RPMI8226 (cell line): ENCODE measurements around the gene RITA1.

Experiments used
- DNase-seq: peaks from one replicate; pipeline ENCODE4 v3.0.0-alpha.2; 2015

The RITA1 gene

DNA sequence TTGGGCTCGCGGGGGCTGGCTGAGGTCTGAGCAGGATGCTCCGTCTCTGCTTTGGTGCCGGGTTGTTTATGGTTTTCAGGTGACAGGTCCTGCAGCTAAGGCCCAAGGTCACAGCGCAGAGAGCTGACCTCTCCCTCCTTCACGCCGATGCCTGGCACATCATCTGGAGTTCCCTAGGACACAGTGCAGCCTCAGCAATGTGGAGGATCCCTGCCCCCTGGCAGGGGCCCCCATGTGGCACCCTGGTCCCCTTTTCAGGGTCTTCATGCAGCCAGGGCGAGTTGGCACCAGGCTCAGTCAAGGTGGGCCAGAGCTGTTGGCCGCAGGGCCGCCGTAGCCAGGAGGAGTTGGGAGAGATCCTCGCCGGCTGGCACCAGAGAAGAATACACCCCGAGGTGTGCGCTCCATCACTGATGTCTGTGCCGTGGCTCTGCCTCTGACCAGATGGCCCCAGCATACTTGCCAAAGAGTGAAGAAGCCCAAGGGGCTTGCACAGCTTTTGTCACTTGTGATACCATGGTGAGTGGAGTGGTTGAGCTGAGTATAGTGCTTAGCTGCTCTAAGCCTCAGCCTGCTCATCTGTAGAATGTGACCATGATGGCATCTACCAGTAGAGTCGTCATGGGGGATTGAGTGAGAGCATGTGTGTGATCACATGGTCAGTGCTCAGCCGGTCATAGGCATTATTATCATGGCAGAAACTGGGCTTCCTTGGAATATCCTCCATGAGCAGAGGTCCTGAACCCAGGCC lies 46.7 kb downstream of the RITA1 start:
- DNase-seq, result no peak

GRCh38 chr12:113232840-113233585 lies 47.5 kb downstream of the RITA1 start:
- DNase-seq, result no peak

GRCh38 chr12:113233967-113234366 lies 48.4 kb downstream of the RITA1 start:
- no peak for DNase-seq

DNA sequence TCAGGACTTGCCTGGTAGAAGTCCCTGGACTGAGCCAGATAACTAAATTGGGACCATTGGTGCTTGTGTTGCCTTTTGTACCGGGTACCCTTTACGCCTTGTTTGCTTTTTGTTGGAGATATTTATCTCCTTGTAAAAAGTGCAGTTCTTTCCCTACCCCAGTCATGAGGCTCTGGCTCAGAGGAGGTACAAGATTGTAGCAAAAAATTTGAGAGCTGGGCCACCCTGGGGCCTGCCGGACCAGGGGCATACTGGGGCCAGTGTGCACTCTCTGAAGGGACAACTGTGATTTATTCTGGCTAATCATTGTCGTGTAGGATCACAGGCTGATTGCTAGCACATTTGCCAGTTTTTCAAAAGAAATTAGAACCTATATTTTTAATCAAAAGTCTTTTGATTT lies 49.0 kb downstream of the RITA1 start:
- DNase-seq, result no peak

- DNase-seq, result no peak
Measured at GRCh38 chr12:113235976-113236375, 50.5 kb downstream of the RITA1 start.

DNA sequence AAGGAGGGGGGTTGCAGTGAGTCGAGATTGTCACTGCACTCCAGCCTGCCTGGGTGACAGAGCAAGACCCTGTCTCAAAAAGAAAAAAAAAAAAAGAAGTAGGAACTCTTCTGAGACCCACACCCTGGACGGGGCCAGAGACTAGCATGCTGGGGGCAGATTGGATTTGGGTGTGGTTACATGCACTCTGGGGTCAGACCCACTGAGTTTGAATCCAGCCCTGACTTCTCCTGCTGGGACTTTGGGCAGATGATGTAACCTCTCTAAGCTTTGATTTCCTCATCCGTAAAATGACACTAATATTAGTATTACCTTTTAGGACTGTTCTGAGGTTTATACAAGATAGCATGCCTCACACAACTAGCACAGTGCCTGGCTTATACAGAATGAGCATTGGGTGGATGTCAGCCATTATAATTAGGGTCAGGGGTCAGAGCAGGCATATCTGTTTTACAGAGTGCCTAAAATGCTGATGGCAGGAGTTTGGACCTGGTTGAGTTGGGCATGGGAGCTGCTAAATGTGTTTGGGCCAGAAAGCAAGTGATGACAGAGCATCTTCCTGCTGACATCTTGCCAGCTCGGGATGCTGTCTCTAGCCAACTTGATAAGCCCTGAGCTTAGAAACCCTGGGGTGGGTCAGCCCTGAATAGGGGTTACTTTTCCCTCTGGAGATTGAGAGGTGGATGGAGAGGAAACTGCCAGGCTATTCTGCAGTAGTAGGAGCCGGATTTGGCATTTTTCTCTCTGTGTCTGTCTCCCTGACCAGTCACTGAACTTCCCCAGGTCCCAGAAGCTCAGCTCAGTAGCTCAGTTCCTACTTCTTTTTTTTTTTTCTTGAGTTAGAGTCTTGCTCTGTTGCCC lies 51.2 kb downstream of the RITA1 start:
- peak; percentile 34 for DNase-seq

GRCh38 chr12:113237748-113238147 lies 52.2 kb downstream of the RITA1 start:
- DNase-seq, result no peak

GRCh38 chr12:113238309-113238708 lies 52.8 kb downstream of the RITA1 start:
- DNase-seq, result no peak

DNA sequence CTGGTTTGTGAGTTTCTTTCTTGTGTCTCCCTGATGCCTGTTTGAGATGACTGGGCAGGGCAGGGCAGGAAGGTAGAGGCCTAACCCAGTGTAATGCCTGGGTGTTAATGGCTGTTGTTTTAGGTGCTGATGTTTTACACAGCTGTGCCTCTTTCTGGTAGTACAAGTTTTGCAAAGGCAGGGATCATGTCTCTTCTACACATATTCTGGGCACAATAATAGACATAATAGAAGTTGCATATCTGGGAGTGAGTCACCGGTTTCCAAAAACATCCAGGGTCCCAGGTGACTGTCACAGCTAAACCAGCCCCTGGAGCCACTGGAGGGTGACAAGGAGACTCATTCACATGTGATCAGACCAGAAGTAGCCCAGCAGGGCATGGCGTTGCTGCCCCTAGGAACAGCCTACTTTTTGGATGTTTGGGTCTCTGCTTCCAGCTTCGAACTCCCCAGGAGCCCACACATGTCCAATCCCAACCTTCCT lies 53.8 kb downstream of the RITA1 start:
- no peak for DNase-seq

DNA sequence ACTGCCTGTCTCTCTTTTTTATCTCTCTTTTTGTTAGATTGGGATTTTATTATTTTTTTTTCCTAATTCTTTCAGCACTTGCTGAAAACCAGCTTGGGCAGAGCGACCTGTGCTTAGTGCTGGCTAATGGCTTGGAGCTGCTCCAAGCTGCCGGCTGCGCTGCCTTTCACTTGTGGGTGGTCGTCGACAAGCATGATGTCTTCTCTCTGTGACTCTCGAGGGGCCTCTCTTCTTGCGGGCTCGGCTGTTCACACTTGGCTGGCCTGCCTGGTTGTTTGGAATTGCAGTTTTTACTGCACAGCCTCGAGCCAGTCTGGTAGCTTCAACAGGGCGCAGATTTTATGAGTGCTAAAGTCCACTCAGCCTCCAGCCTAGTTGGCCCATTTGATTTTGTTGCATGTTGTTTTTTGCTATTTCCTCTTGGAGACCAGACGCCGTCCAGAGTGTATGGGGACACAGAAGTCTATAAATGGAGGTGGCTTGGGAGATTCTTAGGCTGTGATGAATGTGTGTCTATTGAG lies 54.4 kb downstream of the RITA1 start:
- DNase-seq, result no peak

DNA sequence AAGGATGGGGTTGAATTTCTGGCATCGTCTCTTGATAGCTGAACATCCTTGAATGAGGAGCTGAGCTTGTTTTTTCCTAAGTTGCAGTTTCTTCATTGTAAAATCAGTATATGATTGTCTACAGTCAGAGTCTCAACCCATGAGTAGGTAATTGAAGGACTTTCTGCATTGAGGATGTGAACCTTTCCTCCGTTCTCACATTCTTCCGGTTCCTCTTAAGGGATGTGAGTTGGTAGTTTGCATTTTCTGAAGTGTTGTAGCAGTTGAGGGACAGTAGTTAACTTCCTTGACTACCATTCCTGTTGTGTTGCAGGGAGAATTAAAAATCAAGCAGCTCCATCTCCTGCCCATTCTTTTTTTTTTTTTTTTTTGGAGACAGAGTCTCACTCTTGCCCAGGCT lies 54.9 kb downstream of the RITA1 start:
- DNase-seq, result no peak

- no peak for DNase-seq
Measured at GRCh38 chr12:113241191-113242025, 55.9 kb downstream of the RITA1 start.
